ENCODE measurements around the gene PDLIM3.
A peak's percentile ranks its signal among the peaks of the same experiment; 100 is the strongest.
"Not testable (repeated sequence)": the region's sequence is repeated elsewhere in the genome, so short reads cannot be mapped to it uniquely, and the experiment has no call there.

The PDLIM3 gene

GRCh38 chr4:185514182-185514697 lies 21.1 kb downstream of the PDLIM3 start:
- no peak overlapping the region for H3K27ac ChIP-seq (replicated peaks)
- TF ChIP-seq REST (IDR thresholded peaks at IDR 0.05; ENCODE audit: insufficient replicate concordance, low read depth) (no peak), GABPA (IDR thresholded peaks at IDR 0.05; ENCODE audit: low read depth) (no peak), SPI1 (IDR thresholded peaks at IDR 0.05; ENCODE audit: borderline replicate concordance, low read depth) (no peak), POLR2AphosphoS5 (IDR thresholded peaks at IDR 0.05; ENCODE audit: low read depth) (no peak)
- TF ChIP-seq, protein P1, sequence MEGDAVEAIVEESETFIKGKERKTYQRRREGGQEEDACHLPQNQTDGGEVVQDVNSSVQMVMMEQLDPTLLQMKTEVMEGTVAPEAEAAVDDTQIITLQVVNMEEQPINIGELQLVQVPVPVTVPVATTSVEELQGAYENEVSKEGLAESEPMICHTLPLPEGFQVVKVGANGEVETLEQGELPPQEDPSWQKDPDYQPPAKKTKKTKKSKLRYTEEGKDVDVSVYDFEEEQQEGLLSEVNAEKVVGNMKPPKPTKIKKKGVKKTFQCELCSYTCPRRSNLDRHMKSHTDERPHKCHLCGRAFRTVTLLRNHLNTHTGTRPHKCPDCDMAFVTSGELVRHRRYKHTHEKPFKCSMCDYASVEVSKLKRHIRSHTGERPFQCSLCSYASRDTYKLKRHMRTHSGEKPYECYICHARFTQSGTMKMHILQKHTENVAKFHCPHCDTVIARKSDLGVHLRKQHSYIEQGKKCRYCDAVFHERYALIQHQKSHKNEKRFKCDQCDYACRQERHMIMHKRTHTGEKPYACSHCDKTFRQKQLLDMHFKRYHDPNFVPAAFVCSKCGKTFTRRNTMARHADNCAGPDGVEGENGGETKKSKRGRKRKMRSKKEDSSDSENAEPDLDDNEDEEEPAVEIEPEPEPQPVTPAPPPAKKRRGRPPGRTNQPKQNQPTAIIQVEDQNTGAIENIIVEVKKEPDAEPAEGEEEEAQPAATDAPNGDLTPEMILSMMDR (IDR thresholded peaks at IDR 0.05; ENCODE audit: insufficient read depth, low read length), result no peak
- no peak for DNase-seq (ENCODE audit: low read depth in 1 of 2, low spot score in 1 of 2)
- peaks cover 50% of the 10 kb centered on the region for H3K27me3 ChIP-seq (ENCODE audit: insufficient read depth, poor library complexity, severe bottlenecking)
- H3K4me3 ChIP-seq (replicated peaks; ENCODE audit: insufficient read depth, low read length), result no peak overlapping the region

GRCh38 chr4:185513489-185514181 lies 21.7 kb downstream of the PDLIM3 start:
- DNase-seq (ENCODE audit: low read depth in 1 of 2, low spot score in 1 of 2), result peak; percentile 16 to 57
- no peak overlapping the region for H3K27ac ChIP-seq (replicated peaks)
- peaks cover 51% of the 10 kb centered on the region for H3K27me3 ChIP-seq (ENCODE audit: insufficient read depth, poor library complexity, severe bottlenecking)
- no peak overlapping the region for H3K4me3 ChIP-seq (replicated peaks; ENCODE audit: insufficient read depth, low read length)
- peak; percentile 100 for TF ChIP-seq POLR2AphosphoS5 (IDR thresholded peaks at IDR 0.05; ENCODE audit: low read depth)
- TF ChIP-seq, protein P1 (IDR thresholded peaks at IDR 0.05; ENCODE audit: insufficient read depth, low read length), result no peak
- TF ChIP-seq GABPA (IDR thresholded peaks at IDR 0.05; ENCODE audit: low read depth), result peak; percentile 77

DNA sequence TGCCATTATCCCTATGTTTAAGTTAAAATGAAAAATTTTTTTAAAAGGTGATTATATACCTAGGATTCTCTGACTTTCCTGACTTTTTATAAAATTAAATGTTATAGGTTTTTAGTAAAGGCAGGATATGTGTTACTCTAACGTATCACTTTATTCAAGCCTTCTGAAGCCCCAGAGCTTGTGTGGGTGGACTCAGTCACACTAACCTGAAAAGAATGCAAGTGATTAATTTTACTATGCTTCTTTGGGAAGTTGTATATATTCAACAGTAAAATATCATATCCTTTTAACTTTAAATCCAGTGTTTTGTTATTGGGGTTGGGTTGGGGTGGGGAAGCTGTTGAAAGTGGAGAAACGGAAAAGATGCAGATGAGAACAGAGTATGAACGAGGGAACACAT lies 22.8 kb downstream of the PDLIM3 start:
- no peak for DNase-seq (ENCODE audit: low read depth in 1 of 2, low spot score in 1 of 2)

DNA sequence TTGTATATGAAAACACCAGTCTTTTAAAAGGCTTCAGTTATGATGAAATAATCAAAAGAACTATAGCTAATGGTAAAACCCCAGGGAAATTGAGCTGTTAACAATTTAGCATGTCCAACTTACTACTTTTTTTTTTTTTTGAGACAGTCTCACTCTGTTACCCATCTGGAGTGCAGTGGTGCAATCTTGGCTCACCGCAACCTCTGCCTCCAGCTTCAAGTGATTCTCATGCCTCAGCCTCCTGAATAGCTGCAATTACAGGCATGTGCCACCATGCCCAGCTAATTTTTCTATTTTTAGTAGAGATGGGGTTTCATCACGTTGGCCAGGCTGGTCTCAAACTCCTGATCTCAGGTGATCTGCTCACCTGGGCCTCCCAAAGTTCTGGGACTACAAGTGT lies 24.1 kb downstream of the PDLIM3 start:
- H3K4me3 ChIP-seq (replicated peaks; ENCODE audit: insufficient read depth, low read length); H3K27ac ChIP-seq (replicated peaks): not testable (repeated sequence)
- DNase-seq (ENCODE audit: low read depth in 1 of 2, low spot score in 1 of 2), result peak; percentile 8 to 42
- peaks cover 56% of the 10 kb centered on the region for H3K27me3 ChIP-seq (ENCODE audit: insufficient read depth, poor library complexity, severe bottlenecking)

More for the DNA sequence above, 22.8 kb downstream of the PDLIM3 start:
- H3K4me3 ChIP-seq (replicated peaks; ENCODE audit: insufficient read depth, low read length), result no peak overlapping the region
- TF ChIP-seq POLR2AphosphoS5 (IDR thresholded peaks at IDR 0.05; ENCODE audit: low read depth) (no peak), SPI1 (IDR thresholded peaks at IDR 0.05; ENCODE audit: borderline replicate concordance, low read depth) (no peak), REST (IDR thresholded peaks at IDR 0.05; ENCODE audit: insufficient replicate concordance, low read depth) (no peak), GABPA (IDR thresholded peaks at IDR 0.05; ENCODE audit: low read depth) (no peak)
- TF ChIP-seq, protein P1 (IDR thresholded peaks at IDR 0.05; ENCODE audit: insufficient read depth, low read length), result no peak
- no peak overlapping the region for H3K27ac ChIP-seq (replicated peaks)
- peaks cover 61% of the 10 kb centered on the region for H3K27me3 ChIP-seq (ENCODE audit: insufficient read depth, poor library complexity, severe bottlenecking)
